Esophagus mucosa (tissue), 1 donor: Measurements from ENCODE around the gene SPIRE1. TPM values are rescaled to one million over a fixed set of nuclear protein-coding genes. Genes with fewer than 3 reads are reported as not detected.
A peak's percentile ranks its signal among the peaks of the same experiment; 100 is the strongest.

Experiments used
- ATAC-seq: fragments of 200-7000 bp; cut with Tn5 transposase; one replicate; pipeline ENCODE4 v1.9.1; 2020
- total RNA-seq: library from RNA; stranded (reverse); gene quantifications from one replicate; pipeline ENCODE4 v1.2.4, GENCODE V29; 2023
- donor health status: DM: yes; HTN: yes; CAD: no.

SPIRE1 gene
- total RNA-seq, 1 donor from 2014 or later: 15.6 TPM

DNA sequence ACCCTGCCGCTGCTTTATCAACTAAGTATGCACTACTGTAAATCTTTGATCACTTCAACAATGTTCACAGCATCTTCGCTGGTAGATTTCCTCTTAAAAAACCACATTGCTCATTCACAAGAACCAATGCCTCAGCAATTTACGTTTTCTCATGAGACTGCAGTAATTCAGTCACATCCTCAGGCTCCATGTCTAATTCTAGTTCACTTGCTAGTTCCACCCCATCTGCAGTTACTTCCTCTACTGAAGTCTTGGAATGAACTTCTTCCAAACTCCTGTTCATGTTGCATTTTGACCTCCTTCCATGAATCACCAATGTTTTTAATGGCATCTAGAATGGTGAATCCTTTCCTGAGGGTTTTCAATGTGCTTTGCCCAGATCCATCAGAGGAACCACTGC is 214.4 kb downstream of the SPIRE1 start:
- ATAC-seq: no peak

DNA sequence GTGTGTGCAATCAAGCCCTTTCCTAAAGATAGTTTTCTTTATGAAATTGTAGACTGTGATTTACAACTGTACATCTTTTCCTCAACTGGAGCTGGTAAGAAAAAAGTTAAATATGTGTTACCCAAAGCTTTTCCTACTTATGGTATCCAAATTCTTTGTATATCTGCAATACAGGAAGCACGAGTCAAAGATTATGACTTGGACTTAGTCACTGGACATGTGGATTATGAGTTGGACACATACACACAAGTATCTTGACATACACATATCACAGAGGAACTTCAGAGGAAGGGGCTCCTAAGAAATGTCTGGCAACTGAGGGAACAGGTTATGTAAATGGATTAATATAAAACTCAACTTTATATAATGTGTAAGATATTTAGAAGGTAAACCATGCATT is 215.0 kb downstream of the SPIRE1 start:
- no peak for ATAC-seq

DNA sequence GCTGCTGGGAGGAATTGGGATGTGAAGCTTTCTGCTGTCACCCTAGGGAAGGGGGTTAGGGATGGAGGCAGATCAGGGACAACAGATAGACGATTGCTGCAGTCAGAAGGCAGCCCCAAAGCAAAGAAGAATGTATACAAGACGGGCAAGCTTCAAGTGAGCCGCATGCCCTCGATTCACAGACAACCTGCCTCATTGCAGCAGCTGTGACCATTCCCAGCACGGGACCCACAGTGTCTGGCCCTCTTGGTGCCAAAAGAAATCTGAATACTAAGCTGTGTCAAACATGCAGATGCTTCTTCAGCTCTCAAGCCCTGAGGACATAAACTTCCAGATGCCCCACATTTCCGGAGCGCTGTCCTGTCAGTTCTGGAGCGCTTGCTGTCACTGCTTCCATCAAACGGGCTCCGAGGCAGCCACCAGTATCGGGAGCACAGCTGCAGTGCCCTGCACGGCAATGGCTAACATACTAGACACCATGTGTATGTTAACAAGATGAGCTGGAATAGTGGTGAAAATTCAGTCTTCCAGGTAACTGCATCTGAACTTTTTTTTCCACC is 216.4 kb downstream of the SPIRE1 start:
- ATAC-seq: no peak

DNA sequence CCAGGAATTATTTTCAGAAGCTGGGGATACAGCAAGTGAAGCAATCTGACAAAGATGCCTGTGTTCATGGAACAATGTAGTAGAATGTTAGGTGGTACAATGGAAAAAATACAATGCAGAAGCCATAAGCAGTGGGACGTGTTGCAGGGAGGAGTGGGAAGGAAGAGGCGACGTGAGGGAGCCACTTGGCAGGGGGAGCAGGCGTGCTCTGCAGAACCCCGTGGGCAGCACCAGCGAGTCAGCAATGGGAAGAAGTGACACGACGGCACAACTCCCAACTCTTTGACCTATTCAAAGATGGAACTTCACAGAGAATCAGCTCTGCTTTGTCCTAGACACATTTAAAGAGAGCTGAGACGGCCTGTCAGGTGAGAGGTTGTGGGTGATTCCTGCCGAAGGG is 219.7 kb downstream of the SPIRE1 start:
- no peak for ATAC-seq

DNA sequence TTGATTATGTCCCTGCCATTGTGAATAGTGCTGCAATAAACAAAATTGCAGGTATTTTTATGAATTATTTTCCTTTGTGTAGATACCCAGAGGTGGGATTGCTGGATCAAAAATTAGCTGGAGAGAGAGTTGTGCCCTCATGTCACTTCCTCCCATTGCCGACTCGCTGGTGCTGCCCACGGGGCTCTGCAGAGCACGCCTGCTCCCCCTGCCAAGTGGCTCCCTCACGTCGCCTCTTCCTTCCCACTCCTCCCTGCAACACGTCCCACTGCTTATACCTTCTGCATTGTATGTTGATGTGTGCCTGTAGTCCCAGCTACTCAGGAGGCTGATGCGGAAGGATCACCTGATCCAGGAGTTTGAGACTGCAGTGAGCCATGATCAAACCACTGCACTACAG is 222.0 kb downstream of the SPIRE1 start:
- ATAC-seq: no peak

DNA sequence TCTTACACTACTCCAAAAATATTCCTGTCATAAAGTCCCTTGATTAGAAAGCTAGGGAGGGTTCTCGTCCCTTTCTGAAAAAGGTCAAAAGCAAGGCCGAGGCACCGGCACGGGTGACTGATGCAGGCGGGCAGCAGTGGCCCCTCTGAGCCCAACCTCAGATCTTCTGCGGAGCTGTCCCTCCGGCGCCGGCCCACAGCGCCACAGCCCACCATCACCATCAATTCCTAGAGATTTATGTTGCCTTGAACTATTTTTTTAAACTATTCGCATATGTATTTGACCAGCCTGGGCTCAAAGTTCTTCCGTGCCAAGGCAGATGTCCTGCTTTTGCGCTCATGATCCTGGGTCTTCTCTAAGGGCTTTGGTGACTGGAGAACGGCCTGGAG is 223.4 kb downstream of the SPIRE1 start:
- no peak for ATAC-seq

DNA sequence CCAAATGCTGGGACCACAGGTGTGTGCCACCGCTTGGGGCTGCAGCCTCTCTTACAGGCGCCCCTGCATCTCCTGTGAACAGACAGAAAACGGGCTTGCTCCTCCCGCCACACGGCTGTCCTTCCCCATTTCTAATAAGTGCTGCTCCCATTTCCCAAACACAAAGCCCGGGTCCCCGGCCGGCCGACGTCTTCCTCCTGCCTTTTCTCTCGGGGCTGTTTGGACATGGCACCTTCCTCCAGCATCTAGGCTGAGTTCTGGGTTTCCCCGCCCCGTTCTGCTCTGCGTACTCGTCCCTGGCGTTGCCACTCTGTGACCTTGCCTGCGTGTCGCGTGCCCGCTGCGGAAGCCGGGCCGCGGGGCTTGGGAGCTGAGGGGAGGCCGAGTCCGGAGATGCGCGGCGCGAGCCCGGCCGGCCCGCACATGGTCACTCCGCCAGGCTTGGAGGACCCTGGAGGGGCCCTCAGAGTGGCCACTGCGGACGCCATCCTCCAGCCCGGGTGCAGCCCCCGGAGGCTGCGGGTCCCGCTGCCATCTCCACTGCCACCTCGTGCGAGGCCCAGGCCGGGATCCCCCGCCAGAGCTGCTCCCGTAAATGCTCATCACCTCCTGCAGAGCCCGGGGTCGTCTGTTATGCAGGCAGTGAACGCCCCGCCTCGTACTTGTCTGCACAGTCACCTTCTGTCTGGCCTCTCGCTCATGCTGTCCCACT is 223.9 kb downstream of the SPIRE1 start:
- ATAC-seq: no peak

DNA sequence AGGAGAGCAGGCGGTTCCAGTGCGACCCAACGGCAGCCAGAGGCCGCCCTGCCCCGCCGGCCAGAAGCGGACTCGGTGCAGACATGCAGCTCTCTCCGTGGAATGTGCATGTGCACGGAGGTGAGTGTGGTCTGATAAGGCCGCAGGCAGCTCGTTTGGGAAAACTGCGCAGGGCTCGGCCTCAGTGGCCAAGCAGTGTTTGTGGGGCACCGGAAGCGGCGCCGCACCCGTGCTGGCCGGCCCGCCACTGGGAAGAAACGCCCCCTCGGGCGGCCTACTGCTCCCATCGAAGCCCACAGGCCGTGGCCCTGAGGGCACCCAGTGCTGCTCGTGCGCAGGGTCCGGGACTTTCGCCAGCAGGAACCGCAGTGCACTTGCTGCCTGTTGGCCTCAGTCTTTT is 225.0 kb downstream of the SPIRE1 start:
- ATAC-seq: no peak

DNA sequence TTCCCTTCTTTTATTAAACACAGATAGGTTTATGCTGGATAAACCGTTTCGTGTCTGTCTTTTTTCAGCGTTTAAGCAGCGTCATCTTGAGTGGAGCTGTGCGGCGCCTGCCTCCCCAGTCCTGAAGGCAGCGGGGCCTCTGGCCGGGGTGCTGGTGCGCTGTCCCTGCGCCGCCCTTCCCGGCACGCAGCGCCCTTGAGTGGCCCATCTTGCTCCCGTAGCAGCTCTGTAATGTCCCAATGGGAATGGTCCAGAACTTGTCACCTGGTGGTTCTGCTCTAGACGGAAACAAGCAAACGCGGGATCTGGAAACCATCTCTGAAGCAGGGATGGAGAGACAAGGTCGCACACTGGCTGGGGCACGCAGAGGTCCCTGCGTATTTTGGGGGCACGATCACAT is 225.7 kb downstream of the SPIRE1 start:
- no peak for ATAC-seq

DNA sequence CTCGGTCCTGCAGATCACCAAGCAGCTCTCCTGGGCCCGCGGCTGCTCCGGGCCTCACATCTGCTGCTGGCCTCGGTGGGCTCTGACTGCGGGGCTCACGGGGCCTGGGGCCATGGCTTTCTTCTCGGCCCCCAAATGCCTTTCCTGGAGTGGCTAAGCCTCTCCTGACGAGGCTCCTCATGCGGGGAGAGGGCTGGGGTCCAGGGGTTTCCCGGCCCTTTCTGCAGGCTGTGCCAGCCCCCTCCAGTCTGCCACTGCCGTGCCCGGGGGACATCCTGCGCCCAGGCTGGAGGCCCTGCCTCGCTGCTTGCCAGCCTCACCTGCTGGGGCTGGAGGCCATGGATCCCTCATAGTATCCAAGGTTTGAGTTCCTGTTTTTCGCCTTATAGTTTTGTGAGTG is 226.3 kb downstream of the SPIRE1 start:
- no peak for ATAC-seq

DNA sequence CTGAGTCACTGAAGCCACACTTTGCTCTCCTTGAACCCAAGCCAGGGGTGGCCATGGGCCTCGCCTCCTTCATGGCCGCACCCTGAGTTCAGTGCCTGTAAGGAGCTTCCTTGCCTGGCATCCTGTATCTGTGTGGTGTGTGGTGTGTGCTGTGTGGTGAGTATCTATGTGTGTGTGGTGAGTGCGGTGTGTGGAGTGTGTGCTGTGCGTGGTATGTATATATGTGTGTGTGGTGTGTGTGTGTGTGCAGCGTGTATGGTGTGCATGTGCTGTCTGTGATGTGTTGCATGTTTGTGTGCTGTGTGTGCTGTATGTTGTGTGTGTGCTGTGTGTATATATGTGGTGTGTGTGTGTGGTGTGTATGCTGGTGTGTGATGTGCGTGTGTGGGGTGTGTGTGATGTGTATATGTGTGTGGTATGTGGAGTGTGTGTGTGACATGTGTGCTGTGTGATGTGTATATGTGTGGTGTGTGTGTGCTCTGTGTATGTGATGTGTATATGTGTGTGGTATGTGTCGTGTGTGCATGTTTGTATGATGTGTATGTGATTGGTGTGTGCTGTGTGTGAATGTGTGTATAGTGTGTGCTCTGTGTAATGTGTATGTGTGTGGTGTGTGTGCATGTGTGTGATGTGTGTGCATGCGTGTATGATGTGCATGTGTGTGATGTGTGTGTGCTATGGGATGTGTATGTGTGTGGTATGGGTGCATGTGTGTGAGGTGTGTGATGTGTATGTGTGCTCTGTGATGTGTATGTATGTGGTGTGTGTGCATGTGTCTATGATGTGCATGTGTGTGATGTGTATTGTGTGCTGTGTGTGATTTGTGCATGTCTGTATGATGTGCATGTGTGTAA is 227.5 kb downstream of the SPIRE1 start:
- peak; percentile 6 for ATAC-seq

DNA sequence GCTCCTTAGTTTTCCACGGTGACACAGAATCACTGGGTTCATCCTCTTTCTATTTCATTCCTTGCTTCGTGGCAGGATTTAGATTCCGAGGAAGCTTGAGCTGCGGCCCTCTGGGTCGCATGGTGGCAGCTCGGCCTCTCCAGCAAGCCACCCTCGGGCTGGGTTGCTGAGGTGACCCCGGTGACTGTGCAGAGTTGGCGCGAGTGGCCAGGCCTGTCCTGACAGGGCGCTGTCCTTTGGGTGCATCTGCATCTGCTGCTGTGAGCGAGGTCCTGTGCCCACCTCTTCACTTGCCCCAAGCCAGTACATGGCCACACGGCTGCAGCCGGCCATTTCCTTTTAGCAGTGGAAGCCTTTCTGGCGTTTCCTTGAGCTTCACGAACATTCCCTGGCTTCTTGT is 228.4 kb downstream of the SPIRE1 start:
- ATAC-seq: no peak

DNA sequence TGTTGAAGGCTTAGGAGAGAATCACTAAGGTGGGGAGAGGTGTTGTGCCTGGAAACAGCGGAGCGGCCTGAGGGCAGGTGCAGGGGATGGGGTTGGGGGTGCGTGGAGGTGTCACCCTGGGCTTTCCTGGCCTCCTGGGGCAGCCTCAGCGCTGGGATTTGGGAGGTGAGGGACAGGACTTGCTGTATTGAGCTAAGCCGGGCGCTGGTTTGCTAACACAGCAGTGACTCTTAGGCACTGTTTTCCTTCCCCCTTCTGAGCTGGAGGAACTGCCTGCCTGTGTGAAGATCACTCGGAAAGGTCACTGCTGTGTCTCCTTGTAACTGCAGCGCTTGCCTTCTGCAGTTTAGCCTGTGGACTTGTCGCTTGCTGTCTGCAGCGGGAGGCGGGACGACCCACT is 229.0 kb downstream of the SPIRE1 start:
- ATAC-seq: no peak

DNA sequence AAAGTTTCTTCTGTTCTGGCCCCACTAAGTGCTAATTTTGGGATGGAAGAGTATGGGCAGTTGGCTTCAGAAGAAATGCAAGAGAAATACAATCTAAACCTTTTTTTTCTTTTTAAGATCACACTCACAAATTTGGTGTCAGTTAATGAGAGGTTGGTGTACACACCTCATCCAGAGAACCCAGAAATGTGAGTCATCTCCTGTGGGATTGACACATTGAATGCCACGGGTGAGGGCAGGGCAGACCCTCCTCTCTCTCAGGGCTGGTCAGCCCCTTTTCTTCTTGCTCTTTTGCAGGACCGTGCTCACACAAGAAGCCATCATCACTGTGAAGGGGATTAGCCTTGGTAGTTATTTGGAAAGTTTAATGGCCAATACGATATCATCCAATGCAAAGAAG is 231.0 kb downstream of the SPIRE1 start:
- no peak for ATAC-seq

DNA sequence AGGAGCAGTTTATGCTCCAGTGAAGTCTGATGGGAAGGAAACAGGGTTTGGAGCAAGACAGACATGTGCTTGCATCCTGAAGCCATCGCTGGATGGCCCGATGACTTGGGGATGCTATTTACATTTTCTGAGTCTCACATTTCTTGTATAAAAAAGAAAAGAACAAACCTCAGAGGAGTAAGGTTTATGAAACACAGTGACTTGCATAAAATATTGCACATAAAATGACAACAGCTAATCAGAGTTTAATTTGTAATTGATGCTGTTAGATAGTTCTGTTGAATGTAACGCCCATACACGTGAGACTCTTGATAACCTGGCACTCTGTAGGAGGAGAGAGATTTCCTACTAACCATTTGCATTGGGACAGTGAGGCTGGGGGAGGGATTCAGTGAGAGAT is 233.7 kb downstream of the SPIRE1 start:
- no peak for ATAC-seq

DNA sequence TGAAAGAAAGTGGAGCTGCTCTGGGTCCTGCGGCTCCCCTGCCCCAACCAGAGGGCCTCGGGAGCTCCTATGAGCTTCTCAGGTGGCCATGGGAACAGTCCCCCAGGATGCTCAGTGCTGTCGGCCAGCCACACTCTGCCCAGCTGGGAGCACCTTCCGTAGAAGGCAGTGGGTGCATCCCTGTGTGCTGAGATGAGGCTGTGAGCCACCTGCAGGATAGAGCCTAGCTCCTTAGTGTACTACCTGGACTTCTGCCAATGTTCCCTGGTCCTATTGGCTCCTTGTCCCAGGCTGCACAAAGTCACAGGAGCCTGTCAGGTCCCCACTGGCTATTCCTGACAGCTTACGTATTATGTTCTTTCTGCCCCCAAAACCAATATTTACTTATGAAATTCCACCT is 234.1 kb downstream of the SPIRE1 start:
- no peak for ATAC-seq

DNA sequence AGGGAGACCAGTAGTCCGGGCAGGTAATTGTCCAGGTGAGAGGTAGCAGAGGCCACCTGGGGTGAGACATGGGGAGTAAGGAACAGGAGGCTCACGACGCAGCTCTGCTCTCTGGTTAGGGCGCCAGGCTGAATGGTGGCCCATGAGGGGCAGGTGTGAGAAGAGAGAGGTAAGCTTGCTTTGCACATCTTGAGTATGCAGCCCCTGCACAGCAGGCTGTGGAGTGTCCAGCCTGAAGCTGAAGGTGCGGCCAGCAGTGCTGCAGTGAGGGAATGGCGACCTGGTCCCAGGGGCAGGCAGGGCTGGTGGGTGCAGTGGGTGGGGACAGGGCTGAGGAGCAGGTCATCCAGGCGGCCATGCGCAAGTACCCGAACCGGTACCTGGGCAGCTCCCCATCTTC is 234.5 kb downstream of the SPIRE1 start:
- ATAC-seq: no peak

DNA sequence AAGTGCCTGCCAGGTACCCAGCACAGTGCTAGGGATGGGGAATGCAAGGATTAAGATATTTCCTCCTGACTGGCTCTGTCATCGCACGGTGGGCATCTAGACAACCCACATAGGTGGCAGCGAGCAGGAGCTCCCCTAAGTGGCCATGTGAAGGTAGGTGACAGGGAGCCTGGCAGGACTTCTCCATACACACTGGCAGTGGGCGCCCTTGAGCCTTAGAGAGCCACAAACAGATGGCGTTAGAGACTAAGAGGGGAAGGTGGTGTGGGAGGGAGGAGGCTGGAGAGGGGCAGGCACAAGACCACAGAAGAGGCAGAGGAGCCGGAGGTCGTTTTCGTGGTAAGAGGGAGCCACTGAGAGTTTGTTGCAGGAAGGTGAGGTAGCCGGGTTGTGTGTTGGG is 235.0 kb downstream of the SPIRE1 start:
- ATAC-seq: no peak

DNA sequence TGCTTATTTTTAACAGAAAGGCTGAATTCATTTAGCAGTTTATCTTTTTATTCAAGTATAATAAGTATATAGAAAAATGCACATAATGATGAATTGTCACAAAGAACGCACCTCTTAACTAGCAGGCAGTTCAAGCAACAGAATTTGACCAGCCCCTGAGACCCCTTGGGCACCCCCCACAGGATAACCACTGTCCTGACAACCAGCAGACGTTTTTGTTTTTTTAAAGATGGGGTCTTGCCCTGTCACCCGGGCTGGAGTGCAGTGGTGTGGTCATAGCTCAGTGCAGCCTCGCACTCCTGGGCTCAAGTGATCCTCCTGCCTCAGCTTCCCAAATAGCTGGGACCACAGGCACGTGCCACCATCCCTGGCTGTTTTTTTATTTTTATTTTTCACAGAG is 236.2 kb downstream of the SPIRE1 start:
- no peak for ATAC-seq

DNA sequence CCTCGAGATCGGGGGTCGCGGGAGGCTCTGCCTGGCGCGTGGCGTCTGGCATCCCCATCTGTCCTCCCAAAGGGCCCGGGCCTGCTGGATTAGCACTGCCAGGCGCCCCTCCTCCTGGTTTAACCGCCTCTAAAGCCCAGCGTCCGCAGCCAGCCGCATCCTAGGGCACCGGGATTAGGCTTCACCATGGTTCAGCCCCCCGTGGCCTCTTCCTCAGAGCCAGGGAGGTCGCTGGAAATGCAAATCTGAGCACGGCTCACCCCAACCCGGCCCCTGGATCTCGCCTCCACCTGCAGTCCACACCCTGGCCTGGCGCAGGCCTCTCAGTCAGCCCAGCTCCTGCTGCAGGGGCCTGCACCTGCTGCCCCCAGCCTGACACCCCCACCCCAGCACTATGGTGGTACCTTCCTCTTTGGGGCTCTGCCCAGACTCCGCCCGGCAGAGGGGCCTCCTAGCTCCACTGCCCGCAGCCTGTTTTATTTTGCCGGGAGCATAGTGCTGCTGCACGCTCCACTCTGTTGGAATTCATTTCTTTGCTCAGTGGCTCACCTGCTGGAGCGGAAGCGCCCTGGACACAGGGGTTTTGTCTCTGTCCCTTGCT is 237.0 kb downstream of the SPIRE1 start:
- no peak for ATAC-seq

DNA sequence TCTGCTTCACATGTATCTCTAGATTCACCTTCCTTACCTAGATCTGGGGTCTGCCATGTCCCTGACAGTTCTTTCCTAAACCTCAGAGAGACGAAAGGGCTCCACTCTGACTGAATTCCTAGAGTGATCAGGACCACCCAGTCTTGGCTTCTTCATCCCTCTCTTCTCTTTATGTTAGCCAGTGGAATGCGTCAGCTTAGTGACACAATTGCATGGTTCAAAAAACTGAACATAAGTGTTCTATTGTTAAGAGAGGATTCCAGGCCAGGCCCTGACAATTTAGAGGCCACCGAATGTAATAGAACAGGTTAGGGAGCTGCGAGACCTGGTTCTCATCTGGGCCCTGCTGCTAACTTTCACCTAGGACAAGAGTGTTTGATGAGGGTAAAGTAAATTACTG is 240.2 kb downstream of the SPIRE1 start:
- no peak for ATAC-seq

DNA sequence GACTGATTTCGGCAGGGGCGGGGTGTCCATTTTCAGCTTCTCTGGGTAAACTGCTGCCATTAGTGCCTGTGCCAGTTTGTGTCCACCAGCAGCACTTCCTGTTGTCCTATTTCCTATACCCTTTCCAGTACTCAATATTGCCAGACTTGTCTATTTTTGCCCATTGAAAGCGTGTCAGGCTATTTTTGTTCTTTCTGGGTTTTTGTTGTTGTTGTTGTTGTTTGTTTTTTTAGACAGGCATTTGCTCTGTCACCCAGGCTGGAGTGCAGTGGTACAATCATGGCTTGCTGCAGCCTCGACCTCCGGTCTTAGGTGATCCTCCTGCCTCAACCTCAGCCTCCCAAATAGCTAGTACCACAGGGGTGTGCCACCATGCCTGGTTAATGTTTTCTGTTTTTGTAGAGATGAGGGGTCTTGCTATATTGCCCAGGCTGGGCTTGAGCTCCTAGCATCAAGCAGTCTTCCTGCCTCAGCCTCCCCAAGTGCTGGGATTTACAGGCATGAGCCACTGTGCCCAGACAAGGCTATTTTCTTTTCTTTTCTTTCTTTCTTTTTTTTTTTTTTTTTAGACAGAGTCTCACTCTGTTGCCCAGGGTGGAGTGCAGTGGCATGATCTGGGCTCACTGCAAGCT is 241.7 kb downstream of the SPIRE1 start:
- ATAC-seq: no peak

DNA sequence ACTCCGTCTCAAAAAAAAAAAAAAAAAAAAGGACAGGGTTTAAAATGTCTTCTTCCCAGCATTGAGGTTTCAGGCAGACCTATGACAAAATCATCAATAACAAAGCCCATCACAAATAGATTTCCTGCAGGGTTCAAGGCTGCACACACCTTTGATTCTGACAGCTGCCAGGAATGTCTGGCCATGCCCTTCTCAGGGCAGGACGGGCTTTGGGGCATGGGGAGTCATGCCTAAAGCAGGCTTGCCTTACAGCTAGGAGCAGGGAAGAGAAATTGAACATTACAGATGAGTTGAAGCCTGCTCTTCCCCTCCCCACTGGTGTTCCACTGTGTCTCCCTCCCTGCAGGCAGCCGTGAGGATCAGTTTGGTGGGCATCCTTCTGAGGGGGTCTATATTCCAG is 246.5 kb downstream of the SPIRE1 start:
- no peak for ATAC-seq
